Lung (tissue), 12 donors: ENCODE data around the gene NSFL1C. TPM values are rescaled to one million over a fixed set of nuclear protein-coding genes. Genes with fewer than 3 reads are reported as not detected.
A peak's percentile ranks its signal among the peaks of the same experiment; 100 is the strongest.

Experiments used
- ATAC-seq: fragments of 200-7000 bp; cut with Tn5 transposase; one replicate; pipeline ENCODE4 v1.9.1; 2020; ENCODE audit warnings: moderate number of reproducible peaks; ENCODE audit not compliant: insufficient read depth, low FRiP score
- DNase-seq, 3 donors: peaks; one replicate each; pipeline ENCODE4 v3.0.0-alpha.2; 2013 to 2017
- H3K27ac ChIP-seq, 2 donors: one replicate each; pipeline ENCODE4 v1.5.1; 2013; ENCODE audit warnings: mild to moderate bottlenecking in 2 of 2, moderate library complexity in 2 of 2, control low read depth in 1 of 2, inconsistent platforms in 1 of 2, low read depth in 1 of 2, low read length in 1 of 2
- H3K27me3 ChIP-seq, 3 donors: one replicate each; pipeline ENCODE4 v1.5.1; 2013; ENCODE audit warnings: low read length in 2 of 3; ENCODE audit not compliant: control insufficient read depth in 3 of 3, insufficient read depth in 3 of 3
- H3K36me3 ChIP-seq, 4 donors: one replicate each; pipeline ENCODE4 v1.5.1; 2013; ENCODE audit warnings: low read length in 4 of 4, mild to moderate bottlenecking in 1 of 4, moderate library complexity in 1 of 4; ENCODE audit not compliant: control insufficient read depth in 4 of 4, insufficient read depth in 4 of 4
- H3K4me1 ChIP-seq, 5 donors: one replicate each; pipeline ENCODE4 v1.5.1; 2013; ENCODE audit warnings: low read length in 5 of 5, mild to moderate bottlenecking in 2 of 5, moderate library complexity in 1 of 5; ENCODE audit not compliant: control insufficient read depth in 5 of 5, insufficient read depth in 5 of 5
- H3K4me3 ChIP-seq: one replicate; pipeline ENCODE4 v1.5.1; 2013; ENCODE audit warnings: mild to moderate bottlenecking, control low read depth, moderate library complexity
- H3K9ac ChIP-seq, 2 donors: one replicate each; pipeline ENCODE4 v1.5.1; 2013; ENCODE audit warnings: low read length in 2 of 2, control low read depth in 1 of 2; ENCODE audit not compliant: insufficient read depth in 1 of 2
- H3K9me3 ChIP-seq, 4 donors: one replicate each; pipeline ENCODE4 v1.5.1; 2013; ENCODE audit warnings: low read length in 3 of 4, mild to moderate bottlenecking in 1 of 4, moderate library complexity in 1 of 4; ENCODE audit not compliant: control insufficient read depth in 4 of 4, insufficient read depth in 3 of 4
- WGBS, 2 donors: extraction: QIAGEN DNeasy Blood & Tissue Kit; methylation state at CpG; one replicate each; pipeline ENCODE4 v1.1.7; 2013; 5-methylcytosine and 5-hydroxymethylcytosine counted together
- polyA plus RNA-seq, 2 donors: library from polyadenylated mRNA; stranded (reverse); fragments of 200-250 nt; gene quantifications; one replicate each; pipeline ENCODE4 v1.2.1, GENCODE V29; 2013
- total RNA-seq, 2 donors: library from RNA; depleted of rRNA in 1 of 2; stranded (reverse); fragments of >200 nt in 1 of 2; gene quantifications; one replicate each; pipeline ENCODE4 v1.2.1, GENCODE V29; 2014 to 2021
- TF ChIP-seq, protein P1 (sequence below): IDR thresholded peaks from 2 replicates; pipeline ENCODE4 v1.5.1; 2012; ENCODE audit warnings: mild to moderate bottlenecking; ENCODE audit errors: control extremely low read depth, extremely low read depth
- donor health status: control.
- donor health status: control.
- donor health status: Bipolar disorder and iron deficiency.
- donor health status: healthy.
- donor health status: DM: yes; HTN: yes; CAD: no.

The NSFL1C gene
- total and polyA plus RNA-seq, 4 donors = 39.0 to 84.8 (median 53.1) TPM

DNA sequence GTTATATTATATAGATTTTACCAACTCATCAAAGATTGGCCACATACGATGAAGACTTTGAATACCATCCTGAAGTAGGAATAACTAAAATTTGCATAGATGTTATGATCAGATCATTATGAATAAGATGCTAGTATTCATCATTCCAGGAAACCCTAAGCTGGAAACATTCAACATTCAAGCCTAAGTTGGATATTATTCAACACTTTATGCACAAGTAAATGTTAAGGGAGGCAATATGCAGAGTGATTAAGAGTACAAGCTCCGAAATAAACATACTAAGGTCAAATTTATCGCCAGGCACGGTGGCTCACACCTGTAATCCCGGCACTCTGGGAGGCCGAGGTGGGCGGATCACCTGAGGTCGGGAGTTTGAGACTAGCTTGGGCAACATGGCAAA, 30.4 kb downstream of the NSFL1C start:
- TF ChIP-seq, protein P1, sequence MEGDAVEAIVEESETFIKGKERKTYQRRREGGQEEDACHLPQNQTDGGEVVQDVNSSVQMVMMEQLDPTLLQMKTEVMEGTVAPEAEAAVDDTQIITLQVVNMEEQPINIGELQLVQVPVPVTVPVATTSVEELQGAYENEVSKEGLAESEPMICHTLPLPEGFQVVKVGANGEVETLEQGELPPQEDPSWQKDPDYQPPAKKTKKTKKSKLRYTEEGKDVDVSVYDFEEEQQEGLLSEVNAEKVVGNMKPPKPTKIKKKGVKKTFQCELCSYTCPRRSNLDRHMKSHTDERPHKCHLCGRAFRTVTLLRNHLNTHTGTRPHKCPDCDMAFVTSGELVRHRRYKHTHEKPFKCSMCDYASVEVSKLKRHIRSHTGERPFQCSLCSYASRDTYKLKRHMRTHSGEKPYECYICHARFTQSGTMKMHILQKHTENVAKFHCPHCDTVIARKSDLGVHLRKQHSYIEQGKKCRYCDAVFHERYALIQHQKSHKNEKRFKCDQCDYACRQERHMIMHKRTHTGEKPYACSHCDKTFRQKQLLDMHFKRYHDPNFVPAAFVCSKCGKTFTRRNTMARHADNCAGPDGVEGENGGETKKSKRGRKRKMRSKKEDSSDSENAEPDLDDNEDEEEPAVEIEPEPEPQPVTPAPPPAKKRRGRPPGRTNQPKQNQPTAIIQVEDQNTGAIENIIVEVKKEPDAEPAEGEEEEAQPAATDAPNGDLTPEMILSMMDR = no peak
- Histone ChIP-seq H3K36me3 (peaks cover 0 to 5% (median 2%) of the 10 kb centered on the region in 4 donors), H3K9me3 (no peaks in the 10 kb centered on the region), H3K27me3 (no peaks in the 10 kb centered on the region), H3K4me3 (no peak overlapping the region), H3K4me1 (no peaks in the 10 kb centered on the region), H3K27ac (no peak overlapping the region), H3K9ac (no peak overlapping the region)
- ATAC-seq (no peak), DNase-seq (no peak)
- 93% methylated on average over 8 of the region's 8 CpGs for WGBS, 2 donors

GRCh38 chr20:1435337-1435699, 31.3 kb downstream of the NSFL1C start:
- H3K36me3 ChIP-seq = peaks cover 0 to 5% (median under 1%) of the 10 kb centered on the region in 4 donors
- H3K4me3 ChIP-seq = no peak overlapping the region
- TF ChIP-seq, protein P1 = no peak
- no peak overlapping the region for H3K27ac ChIP-seq
- DNase-seq = no peak
- H3K4me1 ChIP-seq = no peaks in the 10 kb centered on the region
- H3K9ac ChIP-seq = no peak overlapping the region
- no peak for ATAC-seq
- no peaks in the 10 kb centered on the region for H3K27me3 ChIP-seq
- H3K9me3 ChIP-seq = no peaks in the 10 kb centered on the region

- ATAC-seq (peak; percentile 54), DNase-seq (peak; percentile 16 to 41 (median 29))
- WGBS, 2 donors = 22 to 39% methylated on average over 2 of the region's 2 CpGs
- no peak overlapping the region for H3K4me3 ChIP-seq
- no peaks in the 10 kb centered on the region for H3K4me1 ChIP-seq
- H3K9me3 ChIP-seq = no peaks in the 10 kb centered on the region
- H3K27ac ChIP-seq = no peak overlapping the region
- no peak overlapping the region for H3K9ac ChIP-seq
- H3K36me3 ChIP-seq = peaks cover 0 to 3% (median under 1%) of the 10 kb centered on the region in 4 donors
- no peaks in the 10 kb centered on the region for H3K27me3 ChIP-seq
- TF ChIP-seq, protein P1 = no peak
Measured at GRCh38 chr20:1434571-1435336, 31.9 kb downstream of the NSFL1C start.
